Gastrocnemius medialis (tissue), 4 donors: ENCODE results near the gene SIPA1. TPM values are rescaled to one million over a fixed set of nuclear protein-coding genes. Genes with fewer than 3 reads are reported as not detected.

ENCODE experiments used
- ATAC-seq, 2 donors: fragments of 150-250 bp; one replicate each; pipeline ENCODE4 v1.9.1; 2016
- DNase-seq, 2 donors: peaks; one replicate each; pipeline ENCODE4 v3.0.0-alpha.2; 2019
- H3K27ac ChIP-seq, 4 donors: fragments of 200-600 bp; sonication (generic); 1 replicate in 1 of 4; 2 replicates in 3 of 4; pipeline ENCODE4 v1.5.1; 2016 to 2018; ENCODE audit warnings: mild to moderate bottlenecking in 2 of 4, moderate library complexity in 1 of 4
- H3K27me3 ChIP-seq, 3 donors: fragments of 200-600 bp; sonication (generic) in 2 of 3; 1 replicate in 1 of 3; 2 replicates in 2 of 3; pipeline versions ENCODE4 v1.5.1 to v1.6.0; 2016 to 2019; ENCODE audit warnings: mild to moderate bottlenecking in 1 of 3, moderate library complexity in 1 of 3
- H3K36me3 ChIP-seq, 2 donors: fragments of 200-600 bp; sonication (generic) in 1 of 2; one replicate each; pipeline ENCODE4 v1.5.1; 2017 to 2018
- H3K4me1 ChIP-seq, 2 donors: fragments of 200-600 bp; sonication (generic) in 1 of 2; one replicate each; pipeline ENCODE4 v1.5.1; 2016 to 2017; ENCODE audit warnings: mild to moderate bottlenecking in 2 of 2
- H3K4me3 ChIP-seq, 4 donors: fragments of 200-600 bp; sonication (generic) in 3 of 4; 1 replicate in 1 of 4; 2 replicates in 3 of 4; pipeline ENCODE4 v1.5.1; 2016 to 2019; ENCODE audit warnings: mild to moderate bottlenecking in 2 of 4
- H3K9me3 ChIP-seq, 3 donors: fragments of 200-600 bp; sonication (generic) in 2 of 3; 1 replicate in 1 of 3; 2 replicates in 2 of 3; pipeline ENCODE4 v1.5.1; 2016 to 2019
- POLR2A ChIP-seq, 2 donors: fragments of 450-650 bp; IDR thresholded peaks; one replicate each; pipeline ENCODE4 v1.6.1; 2017; ENCODE audit warnings: antibody characterized with exemption in 2 of 2, mild to moderate bottlenecking in 2 of 2, moderate library complexity in 2 of 2
- in situ Hi-C, 4 donors: fragments of 200-750 bp; cut with MboI; loops; one replicate each; pipeline versions ENCODE4 v1.15.0 to v1.8.0; 2017; ENCODE audit warnings: low sequenced_read_pairs in 4 of 4
- intact Hi-C: fragments of 100-400 bp; cut with DNase I; formaldehyde crosslinking; loops from one replicate; pipeline ENCODE4 v1.15.1; 2023; ENCODE audit warnings: low total_unique reads
- total RNA-seq, 4 donors: library from RNA; depleted of rRNA; stranded (reverse); fragments of >200 nt; gene quantifications; one replicate each; pipeline versions ENCODE4 v1.1.0 to v1.2.3, GENCODE V29; 2016
- TF ChIP-seq, protein P1 (sequence below), 5 experiments: fragments of 450-650 bp in 3 of 5; fragments of 200-600 bp in 2 of 5; sonication (generic) in 2 of 5; IDR thresholded peaks in 4 of 5; conservative IDR thresholded peaks in 1 of 5; 1 replicate in 4 of 5; 2 replicates in 1 of 5; pipeline ENCODE4 v1.5.1; 2016 to 2019; ENCODE audit warnings: antibody characterized with exemption in 5 of 5, mild to moderate bottlenecking in 3 of 5, moderate library complexity in 3 of 5

Gene SIPA1
- total RNA-seq, 4 donors from 2014 or later, result 6.7 to 10.9 (median 10.0) TPM

GRCh38 chr11:65611758-65612603 lies 25.9 kb upstream of the SIPA1 start:
- Histone ChIP-seq H3K27ac (peak overlapping the region; percentile 82 to 93 (median 91)), H3K4me1 (peaks cover 40 to 63% of the 10 kb centered on the region in 2 donors), H3K36me3 (peaks cover 0 to under 1% of the 10 kb centered on the region in 2 donors), H3K9me3 (no peaks in the 10 kb centered on the region), H3K27me3 (no peaks in the 10 kb centered on the region), H3K4me3 (peak overlapping the region; percentile 10 to 82 (median 70))
- intact Hi-C loops, result no loop called here
- ATAC-seq, result no peak
- in situ Hi-C loops, result no loop called here
- no peak for TF ChIP-seq POLR2A (IDR thresholded peaks at IDR 0.05)
- TF ChIP-seq, protein P1, sequence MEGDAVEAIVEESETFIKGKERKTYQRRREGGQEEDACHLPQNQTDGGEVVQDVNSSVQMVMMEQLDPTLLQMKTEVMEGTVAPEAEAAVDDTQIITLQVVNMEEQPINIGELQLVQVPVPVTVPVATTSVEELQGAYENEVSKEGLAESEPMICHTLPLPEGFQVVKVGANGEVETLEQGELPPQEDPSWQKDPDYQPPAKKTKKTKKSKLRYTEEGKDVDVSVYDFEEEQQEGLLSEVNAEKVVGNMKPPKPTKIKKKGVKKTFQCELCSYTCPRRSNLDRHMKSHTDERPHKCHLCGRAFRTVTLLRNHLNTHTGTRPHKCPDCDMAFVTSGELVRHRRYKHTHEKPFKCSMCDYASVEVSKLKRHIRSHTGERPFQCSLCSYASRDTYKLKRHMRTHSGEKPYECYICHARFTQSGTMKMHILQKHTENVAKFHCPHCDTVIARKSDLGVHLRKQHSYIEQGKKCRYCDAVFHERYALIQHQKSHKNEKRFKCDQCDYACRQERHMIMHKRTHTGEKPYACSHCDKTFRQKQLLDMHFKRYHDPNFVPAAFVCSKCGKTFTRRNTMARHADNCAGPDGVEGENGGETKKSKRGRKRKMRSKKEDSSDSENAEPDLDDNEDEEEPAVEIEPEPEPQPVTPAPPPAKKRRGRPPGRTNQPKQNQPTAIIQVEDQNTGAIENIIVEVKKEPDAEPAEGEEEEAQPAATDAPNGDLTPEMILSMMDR (IDR thresholded peaks at IDR 0.05 in 4 of 5, conservative IDR thresholded peaks at IDR 0.05 in 1 of 5), result no peak
- DNase-seq, result no peak

GRCh38 chr11:65612691-65613090 lies 25.2 kb upstream of the SIPA1 start:
- no peak for TF ChIP-seq POLR2A (IDR thresholded peaks at IDR 0.05)
- TF ChIP-seq, protein P1 (IDR thresholded peaks at IDR 0.05 in 4 of 5, conservative IDR thresholded peaks at IDR 0.05 in 1 of 5), result no peak
- intact Hi-C loops, result no loop called here
- in situ Hi-C loops, result no loop called here
- peaks cover 0 to 8% of the 10 kb centered on the region in 2 donors for H3K36me3 ChIP-seq
- no peaks in the 10 kb centered on the region for H3K9me3 ChIP-seq
- H3K27me3 ChIP-seq, result no peaks in the 10 kb centered on the region
- DNase-seq (no peak), ATAC-seq (no peak)
- peak overlapping the region; percentile 82 to 93 (median 91) for H3K27ac ChIP-seq
- peak overlapping the region; percentile 60 to 82 (median 74) for H3K4me3 ChIP-seq
- H3K4me1 ChIP-seq, result peaks cover 37 to 62% of the 10 kb centered on the region in 2 donors

DNA sequence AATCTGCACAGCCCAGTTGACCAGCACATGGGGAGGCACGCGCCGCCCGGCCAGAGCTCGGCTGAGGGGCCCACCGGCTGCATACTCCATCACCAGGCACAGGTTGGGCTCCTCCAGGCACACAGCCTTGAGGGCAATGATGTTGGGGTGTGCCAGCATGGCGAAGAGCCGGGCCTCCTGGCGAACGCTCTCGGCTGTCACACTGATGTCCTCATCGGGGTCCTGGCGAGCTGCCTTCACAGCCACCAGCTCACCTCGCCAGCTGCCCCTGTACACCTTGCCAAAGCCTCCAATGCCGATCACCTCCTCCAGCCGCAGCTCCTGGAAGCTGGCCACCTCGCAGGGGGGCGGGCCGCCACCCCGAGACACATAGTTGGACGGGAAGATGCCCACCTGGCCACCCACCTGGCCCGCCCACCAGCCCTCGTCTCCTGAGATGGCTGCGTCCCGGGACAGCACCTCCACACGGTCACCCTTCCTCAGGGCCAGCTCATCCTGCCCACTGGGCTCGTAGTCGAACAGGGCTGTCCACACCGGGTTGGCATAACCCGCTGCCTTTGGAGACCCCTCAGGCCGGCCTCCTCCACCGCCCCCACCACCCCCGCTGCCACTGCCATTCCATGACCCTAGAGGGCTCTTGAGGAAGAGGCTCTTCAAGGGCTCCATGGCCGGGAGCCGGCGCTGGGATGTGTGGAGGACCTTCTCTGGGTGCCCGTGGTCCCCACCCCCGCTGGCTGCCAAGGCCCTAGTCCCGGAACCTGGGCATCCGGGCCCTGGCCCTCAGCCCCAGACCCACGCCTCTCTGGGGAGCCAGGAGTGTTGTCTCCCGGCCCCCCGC lies 24.6 kb upstream of the SIPA1 start:
- in situ Hi-C loops, result no loop called here
- Histone ChIP-seq H3K27ac (peak overlapping the region; percentile 82 to 93 (median 91)), H3K4me3 (peak overlapping the region; percentile 60 to 82 (median 74)), H3K27me3 (no peaks in the 10 kb centered on the region), H3K36me3 (peaks cover 0 to 14% of the 10 kb centered on the region in 2 donors), H3K4me1 (peaks cover 36 to 58% of the 10 kb centered on the region in 2 donors), H3K9me3 (no peaks in the 10 kb centered on the region)
- TF ChIP-seq POLR2A (IDR thresholded peaks at IDR 0.05), result no peak
- TF ChIP-seq, protein P1 (IDR thresholded peaks at IDR 0.05 in 4 of 5, conservative IDR thresholded peaks at IDR 0.05 in 1 of 5), result no peak
- intact Hi-C loops, result no loop called here
- DNase-seq (no peak), ATAC-seq (no peak)

DNA sequence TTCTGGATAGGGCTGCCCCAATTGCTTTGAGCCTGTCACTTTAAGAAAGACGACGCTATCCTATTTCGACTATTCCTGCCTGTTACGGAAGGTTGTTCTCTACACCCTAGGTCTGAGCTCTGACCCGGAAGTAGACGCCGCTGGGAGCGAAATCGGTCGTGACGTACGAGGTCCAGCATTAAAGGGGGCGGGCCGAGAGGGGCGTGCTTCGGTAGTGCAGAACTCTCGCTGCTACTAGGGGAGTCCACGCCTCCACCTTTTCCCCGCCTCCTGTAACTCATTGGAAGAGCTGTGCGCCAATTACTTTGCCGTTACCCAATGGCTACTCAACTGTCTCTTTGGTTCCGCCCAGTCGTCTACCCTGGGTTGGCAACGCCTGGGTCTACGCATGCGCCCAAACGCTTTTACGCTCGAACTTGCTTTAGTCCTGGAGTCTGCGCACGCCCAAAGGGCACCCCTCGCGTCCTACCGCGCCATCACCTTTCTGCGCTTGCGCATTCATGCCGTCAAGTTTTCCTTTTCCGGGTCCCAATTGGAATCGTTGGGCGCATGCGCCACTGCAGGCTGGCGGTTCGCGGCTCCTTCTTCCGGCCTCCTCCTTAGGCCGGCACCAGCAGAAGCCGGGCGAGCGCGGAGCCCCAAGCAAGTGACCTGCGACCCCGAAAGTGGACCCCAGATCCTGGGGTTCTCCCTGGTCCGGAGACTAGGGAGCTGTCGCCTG lies 22.5 kb upstream of the SIPA1 start, which contains the start of gene PCNX3:
TSS of gene PCNX3 (plus strand) at position 548 of the 721 bp plus-strand sequence. CDS start 536 bp downstream, outside the sequence.
- peak within 1 kb of the TSS; percentile 79 to 85 (median 80) for H3K4me3 ChIP-seq
- H3K36me3 ChIP-seq, result peaks cover 0 to 35% of the 10 kb centered on the region in 2 donors
- TF ChIP-seq, protein P1 (IDR thresholded peaks at IDR 0.05 in 4 of 5, conservative IDR thresholded peaks at IDR 0.05 in 1 of 5), result no peak
- peak; percentile 27 to 75 for TF ChIP-seq POLR2A (IDR thresholded peaks at IDR 0.05)
- H3K27ac ChIP-seq, result peak within 1 kb of the TSS; percentile 82 to 93 (median 91)
- no peaks in the 10 kb centered on the region for H3K9me3 ChIP-seq
- in situ Hi-C loops, result no loop called here
- H3K27me3 ChIP-seq, result no peaks in the 10 kb centered on the region
- intact Hi-C loops, result loop anchor here (1.0 to 5.0 kb wide), 8 partner anchors 23 to 347 kb away; partner anchors contain the start of genes C11orf68, CFL1, DRAP1 and KAT5
- ATAC-seq (peak; percentile 86 to 92), DNase-seq (peak; percentile 100)
- peaks cover 30 to 44% of the 10 kb centered on the region in 2 donors for H3K4me1 ChIP-seq
